Transverse colon (tissue), 4 donors: ENCODE results near the gene NCOA4. TPM values are rescaled to one million over a fixed set of nuclear protein-coding genes. Genes with fewer than 3 reads are reported as not detected.

Experiments
- DNase-seq: peaks from one replicate; pipeline ENCODE4 v3.0.0-alpha.2; 2019
- H3K27ac ChIP-seq, 4 donors: fragments of 200-600 bp; sonication (generic); 2 replicates each; pipeline ENCODE4 v1.5.1; 2016 to 2018; ENCODE audit warnings: inconsistent platforms in 4 of 4
- H3K27me3 ChIP-seq: fragments of 200-600 bp; sonication (generic); 2 replicates; pipeline ENCODE4 v1.5.1; 2017; ENCODE audit warnings: inconsistent platforms
- H3K36me3 ChIP-seq, 4 donors: fragments of 200-600 bp; sonication (generic); 2 replicates each; pipeline ENCODE4 v1.5.1; 2017 to 2019; ENCODE audit warnings: inconsistent platforms in 4 of 4
- H3K4me1 ChIP-seq, 4 donors: fragments of 200-600 bp; sonication (generic); 2 replicates each; pipeline ENCODE4 v1.5.1; 2017 to 2020; ENCODE audit warnings: inconsistent platforms in 4 of 4
- H3K4me3 ChIP-seq, 4 donors: fragments of 200-600 bp; sonication (generic); 1 replicate in 1 of 4; 2 replicates in 3 of 4; pipeline versions ENCODE4 v1.5.1 to v1.6.1; 2017 to 2019; ENCODE audit warnings: inconsistent platforms in 4 of 4
- H3K9me3 ChIP-seq, 2 donors: fragments of 200-600 bp; sonication (generic); 2 replicates each; pipeline ENCODE4 v1.5.1; 2017 to 2019; ENCODE audit warnings: inconsistent platforms in 2 of 2
- CTCF ChIP-seq, 5 experiments: fragments of 200-600 bp in 3 of 5; fragments of 450-650 bp in 2 of 5; sonication (generic) in 3 of 5; IDR thresholded peaks; 1 replicate in 2 of 5; 2 replicates in 3 of 5; pipeline ENCODE4 v1.5.1; 2016 to 2017; ENCODE audit warnings: antibody characterized with exemption in 5 of 5, inconsistent platforms in 3 of 5, mild to moderate bottlenecking in 2 of 5, moderate library complexity in 1 of 5
- EP300 ChIP-seq: sonication (generic); formaldehyde crosslinking; IDR thresholded peaks from one replicate; pipeline ENCODE4 v1.6.1; 2017; ENCODE audit warnings: antibody characterized with exemption, low read depth
- POLR2A ChIP-seq: fragments of 450-650 bp; IDR thresholded peaks from one replicate; pipeline ENCODE4 v1.6.1; 2016; ENCODE audit warnings: antibody characterized with exemption, mild to moderate bottlenecking, moderate library complexity
- POLR2AphosphoS5 ChIP-seq, 3 donors: sonication (generic); formaldehyde crosslinking; IDR thresholded peaks; one replicate each; pipeline ENCODE4 v1.6.1; 2016; ENCODE audit warnings: antibody characterized with exemption in 3 of 3
- WGBS, 2 donors: methylation state at CpG; one replicate each; pipeline ENCODE4 v1.1.5; 2018; ENCODE audit warnings: low coverage in 1 of 2; 5-methylcytosine and 5-hydroxymethylcytosine counted together
- in situ Hi-C, 4 donors: fragments of 200-750 bp; cut with MboI; loops; one replicate each; pipeline versions ENCODE4 v1.15.0 to v1.15.1; 2017; ENCODE audit warnings: low sequenced_read_pairs in 3 of 4, low pct_ligation_motif_present in 1 of 4, low pct_unique_long_range_greater_than_20kb in 1 of 4
- intact Hi-C: fragments of 100-400 bp; cut with DNase I; formaldehyde crosslinking; loops from one replicate; pipeline ENCODE4 v1.15.1; 2023; ENCODE audit warnings: low total_unique reads
- total RNA-seq, 4 donors: library from RNA; depleted of rRNA; stranded (reverse); fragments of >200 nt; gene quantifications; one replicate each; pipeline ENCODE4 v1.1.0, GENCODE V29; 2016

Gene NCOA4
- 100 to 1,000 TPM; 129 to 208 (median 178) TPM for total RNA-seq

- Histone ChIP-seq H3K36me3 (no peaks in the 10 kb centered on the region), H3K4me3 (peak within 1 kb of the TSS; percentile 68 to 92 (median 80)), H3K27me3 (no peaks in the 10 kb centered on the region), H3K27ac (peak within 1 kb of the TSS; percentile 90 to 96 (median 95)), H3K4me1 (peaks cover 16 to 47% (median 42%) of the 10 kb centered on the region in 4 donors), H3K9me3 (no peaks in the 10 kb centered on the region)
- TF ChIP-seq EP300 = no peak
- TF ChIP-seq CTCF (IDR thresholded peaks at IDR 0.05) = peak; percentile 53 to 86 (median 74)
- peak; percentile 93 for TF ChIP-seq POLR2A
- peak; percentile 89 to 96 (median 93) for TF ChIP-seq POLR2AphosphoS5 (IDR thresholded peaks at IDR 0.05)
- intact Hi-C loops = no loop called here
- 2% methylated on average over 15 to 55 of the region's 59 CpGs for WGBS, 2 donors
- DNase-seq = peak; percentile 98
- in situ Hi-C loops = no loop called here
Measured at GRCh38 chr10:46030091-46030937, at the start of gene NCOA4. Gene NCOA4, minus strand, starts transcription at chr10:46030623. Its CDS starts 13,943 bp downstream, at chr10:46016680.

- WGBS, 2 donors = 57 to 83% methylated on average over 1 to 4 of the region's 4 CpGs
Measured at GRCh38 chr10:46079831-46080585, 49.6 kb upstream of the NCOA4 start.

GRCh38 chr10:46077731-46078413 is 47.4 kb upstream of the NCOA4 start:
- Histone ChIP-seq H3K9me3 (no peaks in the 10 kb centered on the region), H3K4me1 (no peaks in the 10 kb centered on the region), H3K36me3 (no peaks in the 10 kb centered on the region), H3K4me3 (no peak overlapping the region), H3K27ac (no peak overlapping the region), H3K27me3 (no peaks in the 10 kb centered on the region)
- TF ChIP-seq CTCF (IDR thresholded peaks at IDR 0.05) = no peak
- no peak for TF ChIP-seq EP300
- no peak for TF ChIP-seq POLR2A
- no peak for TF ChIP-seq POLR2AphosphoS5 (IDR thresholded peaks at IDR 0.05)
- no peak for DNase-seq
- 75 to 90% methylated on average over 2 to 5 of the region's 5 CpGs for WGBS, 2 donors
- intact Hi-C loops (no loop called here), in situ Hi-C loops (no loop called here)

More at GRCh38 chr10:46079831-46080585, 49.6 kb upstream of the NCOA4 start:
- H3K27me3 ChIP-seq = no peaks in the 10 kb centered on the region
- in situ Hi-C loops (no loop called here), intact Hi-C loops (no loop called here)
- H3K36me3 ChIP-seq = no peaks in the 10 kb centered on the region
- no peaks in the 10 kb centered on the region for H3K9me3 ChIP-seq
- no peak for TF ChIP-seq POLR2AphosphoS5 (IDR thresholded peaks at IDR 0.05)
- no peak for TF ChIP-seq CTCF (IDR thresholded peaks at IDR 0.05)
- TF ChIP-seq POLR2A = no peak
- TF ChIP-seq EP300 = no peak
- H3K4me3 ChIP-seq = no peak overlapping the region
- DNase-seq = no peak
- no peaks in the 10 kb centered on the region for H3K4me1 ChIP-seq
- no peak overlapping the region for H3K27ac ChIP-seq

- no peak overlapping the region for H3K4me3 ChIP-seq
- WGBS, 2 donors = 63 to 68% methylated on average over 4 of the region's 4 CpGs
- no peaks in the 10 kb centered on the region for H3K36me3 ChIP-seq
- intact Hi-C loops (no loop called here), in situ Hi-C loops (no loop called here)
- DNase-seq = no peak
- TF ChIP-seq POLR2AphosphoS5 (IDR thresholded peaks at IDR 0.05) = no peak
- TF ChIP-seq EP300 = no peak
- TF ChIP-seq CTCF (IDR thresholded peaks at IDR 0.05) = no peak
- no peak for TF ChIP-seq POLR2A
- no peaks in the 10 kb centered on the region for H3K9me3 ChIP-seq
- no peaks in the 10 kb centered on the region for H3K4me1 ChIP-seq
- H3K27me3 ChIP-seq = no peaks in the 10 kb centered on the region
- H3K27ac ChIP-seq = no peak overlapping the region
Measured at GRCh38 chr10:46077141-46077554, 46.7 kb upstream of the NCOA4 start.
